ENCODE results near the gene ENPP3. TPM values are rescaled to one million over a fixed set of nuclear protein-coding genes. Genes with fewer than 3 reads are reported as not detected.

The ENPP3 gene
- not detected in 2 replicates for total RNA-seq

DNA sequence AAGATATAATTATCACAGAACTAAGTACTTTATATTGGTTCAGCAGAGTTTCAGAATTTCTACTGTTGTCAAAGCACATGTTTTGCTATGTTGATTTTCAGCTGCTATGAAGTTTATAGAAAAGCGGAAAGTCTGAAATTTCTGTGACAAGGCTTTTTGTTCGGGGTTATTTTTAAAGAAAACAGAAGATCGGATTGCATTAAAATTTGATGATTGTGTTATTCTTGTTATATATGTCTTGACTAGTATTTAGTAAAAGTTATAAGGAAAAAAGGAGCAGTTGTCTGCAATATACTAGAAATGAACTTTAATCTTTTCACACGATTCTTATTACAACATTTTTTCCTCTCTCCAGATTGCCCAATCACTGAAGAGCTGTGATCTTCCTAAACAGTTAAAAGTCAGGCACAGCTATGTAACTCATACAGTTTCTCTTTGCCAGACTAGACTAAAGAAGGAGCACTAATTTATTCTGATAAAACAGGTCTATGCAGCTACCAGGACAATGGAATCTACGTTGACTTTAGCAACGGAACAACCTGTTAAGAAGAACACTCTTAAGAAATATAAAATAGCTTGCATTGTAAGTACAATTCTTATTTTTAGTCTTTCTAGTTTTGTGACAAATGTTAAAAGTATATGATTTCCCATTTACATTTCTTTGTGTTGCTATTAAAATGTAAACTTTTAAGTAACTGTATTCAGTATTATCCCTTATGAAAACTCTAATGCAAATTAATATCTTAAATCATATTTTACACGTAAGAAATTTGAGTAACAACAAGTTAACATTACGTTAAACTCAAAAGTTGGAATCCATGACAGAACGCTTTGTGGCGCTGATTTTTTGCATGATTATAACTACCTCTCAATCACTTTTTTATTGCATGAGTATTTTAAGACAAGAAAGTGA lies at the start of gene ENPP3:
Gene ENPP3, plus strand, starts transcription at position 423 of the 913 bp plus-strand sequence. Its CDS starts 83 bp downstream, at position 506.

DNA sequence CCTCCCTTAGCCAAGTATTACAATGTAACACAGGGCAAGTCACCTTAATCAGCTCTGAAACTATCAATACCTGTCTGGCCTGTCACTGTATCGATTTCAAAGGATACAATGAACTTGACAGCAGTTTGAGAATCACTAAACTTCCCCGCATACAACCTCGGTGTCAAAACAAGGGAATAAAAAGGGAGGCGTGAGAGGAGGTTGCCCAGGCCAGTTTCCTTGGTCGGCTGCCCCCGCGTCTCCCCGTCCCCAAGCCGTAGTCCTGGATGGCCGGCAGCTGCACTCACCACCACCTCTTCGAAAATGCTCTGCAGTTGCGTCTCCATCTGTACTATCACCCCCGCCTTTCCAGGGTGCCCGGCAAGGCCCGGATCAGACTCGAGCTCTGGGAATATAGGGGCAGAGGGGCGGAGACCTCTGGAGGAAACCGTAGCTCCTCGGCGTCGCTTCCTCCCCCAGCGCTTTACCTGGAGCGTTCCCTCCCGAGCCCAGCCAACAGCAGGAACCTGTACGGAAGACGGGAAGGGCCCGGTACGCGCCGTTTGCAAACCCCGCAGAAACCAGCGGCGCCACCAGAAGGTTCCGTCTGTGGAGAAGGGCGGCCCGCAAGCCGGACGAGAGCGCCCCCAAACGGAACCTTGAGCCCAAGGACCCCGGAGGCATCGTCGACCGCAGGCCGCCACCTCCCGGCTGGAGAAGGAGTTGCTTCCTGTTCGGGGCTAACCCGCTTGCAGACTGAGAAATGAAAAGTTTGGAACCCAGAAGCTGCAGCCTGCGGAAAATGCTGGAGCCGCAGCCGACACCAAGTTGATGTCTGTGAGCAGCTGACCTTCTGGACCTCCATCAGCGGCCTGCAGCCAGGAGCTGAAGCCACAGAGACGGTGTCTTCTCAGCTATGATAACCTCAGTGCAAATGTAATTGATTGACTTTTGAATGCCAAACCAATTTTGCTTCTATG lies 9.1 kb upstream of the ENPP3 start, which contains the start of gene MED23:
Gene MED23, minus strand, starts transcription at position 519 of the 959 bp plus-strand sequence. Its CDS starts 193 bp downstream, at position 326.

DNA sequence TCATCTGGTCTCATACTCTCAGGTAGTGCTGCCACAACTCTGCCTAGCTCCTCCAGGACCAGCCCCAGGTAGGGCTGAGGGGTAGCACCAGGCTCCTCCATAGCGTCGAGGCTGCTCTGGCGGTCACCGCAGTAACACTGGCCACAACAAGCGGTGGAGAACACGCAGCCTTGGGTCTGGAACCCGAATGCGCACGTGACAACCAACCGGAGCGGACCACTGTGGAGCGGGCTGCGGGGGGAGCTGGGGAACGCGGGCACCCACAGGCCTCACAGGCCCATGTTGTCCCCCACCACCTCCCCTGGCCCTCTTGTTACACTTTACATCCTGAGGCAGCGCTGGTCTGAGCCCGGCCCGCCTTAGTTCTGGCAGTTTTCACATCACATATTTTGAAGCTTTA lies 73.8 kb downstream of the ENPP3 start, which contains the start of gene CTAGE9:
Gene CTAGE9, minus strand, starts transcription at position 101 of the 400 bp plus-strand sequence. Its CDS starts 0 bp downstream, at position 101.

Other genes with a start within 250 kb of the ENPP3 start
- not detected in 2 replicates for gene ARG1, start 64.1 kb upstream of the ENPP3 start, total RNA-seq
- 18.2 and 20.4 TPM in 2 replicates for gene MED23, start 9.1 kb upstream of the ENPP3 start, total RNA-seq
- not detected in 2 replicates for gene OR2A4, start 64.1 kb downstream of the ENPP3 start, total RNA-seq
- gene CTAGE9, start 73.7 kb downstream of the ENPP3 start, total RNA-seq = not detected in 2 replicates
- 0.64 and 1.9 TPM in 2 replicates for gene ENPP1, start 170.7 kb downstream of the ENPP3 start, total RNA-seq